SK-N-SH (cell line): Measurements from ENCODE around the gene CCHCR1. TPM values are rescaled to one million over a fixed set of nuclear protein-coding genes. Genes with fewer than 3 reads are reported as not detected.

ENCODE experiments used
- CTCF ChIA-PET: fragments of 300-600, 350-600 bp; formaldehyde crosslinking; extraction: SDS; loops from one replicate; lab custom pipeline; 2021; lab: Yijun Ruan, JAX
- POLR2A ChIA-PET: fragments of 350-600 bp; sonication (Branson Sonifier 250); formaldehyde crosslinking; extraction: SDS; loops from one replicate; lab custom pipeline; 2020; ENCODE audit warnings: antibody characterized with exemption, inconsistent platforms; lab: Yijun Ruan, JAX
- DNase-seq: peaks from one replicate; pipeline ENCODE4 v3.0.0; 2012
- H2AFZ ChIP-seq: fragments of 200-600 bp; sonication (generic); 2 replicates; pipeline ENCODE4 v1.8.1; 2016; ENCODE audit warnings: antibody characterized with exemption, mild to moderate bottlenecking, low read depth
- H3F3A ChIP-seq: fragments of 200-600 bp; sonication (generic); replicated peaks from 2 replicates; pipeline ENCODE3; 2016; ENCODE audit warnings: antibody characterized with exemption, mild to moderate bottlenecking; ENCODE audit not compliant: insufficient read depth
- H3K27ac ChIP-seq, 2 experiments: fragments of 200-500 bp in 1 of 2; fragments of 200-600 bp in 1 of 2; sonication (Bioruptor generic) in 1 of 2; sonication (generic), shearing (Covaris generic) in 1 of 2; 2 replicates each; pipeline versions ENCODE4 v1.5.1 to v1.6.1; 2014 to 2016; ENCODE audit warnings: low read depth in 2 of 2, inconsistent platforms in 1 of 2, low read length in 1 of 2, mild to moderate bottlenecking in 1 of 2, mixed read lengths in 1 of 2
- H3K27me3 ChIP-seq: fragments of 200-600 bp; sonication (generic), shearing (Covaris generic); 2 replicates; pipeline ENCODE4 v1.6.1; 2016; ENCODE audit warnings: mixed run types; ENCODE audit not compliant: insufficient read depth
- H3K36me3 ChIP-seq, 2 experiments: fragments of 200-500 bp in 1 of 2; fragments of 200-600 bp in 1 of 2; sonication (Bioruptor generic) in 1 of 2; sonication (generic) in 1 of 2; replicated peaks in 1 of 2; 2 replicates each; pipeline versions ENCODE3 to v1.5.1; 2014 to 2016; ENCODE audit warnings: low read length in 1 of 2, mild to moderate bottlenecking in 1 of 2; ENCODE audit not compliant: insufficient read depth in 2 of 2, control insufficient read depth in 1 of 2
- H3K4me1 ChIP-seq, 2 experiments: fragments of 200-500 bp in 1 of 2; fragments of 200-600 bp in 1 of 2; sonication (Bioruptor generic) in 1 of 2; sonication (generic), shearing (Covaris generic) in 1 of 2; 2 replicates each; pipeline versions ENCODE4 v1.5.1 to v1.6.1; 2014 to 2016; ENCODE audit warnings: low read depth in 1 of 2, low read length in 1 of 2, mixed run types in 1 of 2; ENCODE audit not compliant: insufficient read depth in 2 of 2, control insufficient read depth in 1 of 2
- H3K4me2 ChIP-seq: fragments of 200-600 bp; sonication (generic), shearing (Covaris generic); 2 replicates; pipeline ENCODE4 v1.6.1; 2017; ENCODE audit warnings: mixed run types
- H3K4me3 ChIP-seq, 2 experiments: fragments of 200-500 bp in 1 of 2; fragments of 200-600 bp in 1 of 2; sonication (Bioruptor generic) in 1 of 2; sonication (generic), shearing (Covaris generic) in 1 of 2; 2 replicates each; pipeline versions ENCODE4 v1.5.1 to v1.8.1; 2014 to 2016; ENCODE audit warnings: low read depth in 2 of 2, inconsistent platforms in 1 of 2, low read length in 1 of 2, mild to moderate bottlenecking in 1 of 2, mixed read lengths in 1 of 2, moderate library complexity in 1 of 2
- H3K79me2 ChIP-seq: fragments of 200-600 bp; sonication (generic); 2 replicates; pipeline ENCODE4 v1.8.1; 2017; ENCODE audit warnings: mild to moderate bottlenecking; ENCODE audit not compliant: insufficient read depth
- H3K9ac ChIP-seq: fragments of 200-600 bp; sonication (generic); 2 replicates; pipeline ENCODE4 v1.6.1; 2017; ENCODE audit warnings: mixed run types
- H3K9me2 ChIP-seq: fragments of 200-600 bp; sonication (generic); 2 replicates; pipeline ENCODE4 v1.6.1; 2017; ENCODE audit warnings: mixed run types
- H3K9me3 ChIP-seq: fragments of 200-600 bp; sonication (generic); 2 replicates; pipeline ENCODE4 v1.6.1; 2017; ENCODE audit warnings: mixed run types, mild to moderate bottlenecking, moderate library complexity
- H4K20me1 ChIP-seq: fragments of 200-600 bp; sonication (generic); 2 replicates; pipeline ENCODE4 v1.6.1; 2017; ENCODE audit warnings: mild to moderate bottlenecking, mixed run types; ENCODE audit not compliant: insufficient read depth
- CTCF ChIP-seq: fragments of 200-600 bp; sonication (generic); IDR thresholded peaks from 2 replicates; pipeline ENCODE4 v1.6.1; 2017; ENCODE audit warnings: antibody characterized with exemption, mild to moderate bottlenecking, moderate library complexity
- ELF1 ChIP-seq: IDR thresholded peaks from 2 replicates; pipeline ENCODE4 v1.4.0; 2012
- EZH2phosphoT487 ChIP-seq: fragments of 200-600 bp; sonication (generic); IDR thresholded peaks from 2 replicates; pipeline ENCODE4 v1.6.1; 2017; ENCODE audit warnings: low read depth, mixed run types, mild to moderate bottlenecking, antibody characterized with exemption, moderate library complexity, borderline replicate concordance
- GATA2 ChIP-seq: sonication (generic); formaldehyde crosslinking; IDR thresholded peaks from 2 replicates; pipeline ENCODE4 v1.5.0; 2020; ENCODE audit warnings: mild to moderate bottlenecking, missing genetic modification reagents
- MEF2A ChIP-seq: IDR thresholded peaks from 2 replicates; pipeline ENCODE4 v1.4.0; 2012; ENCODE audit warnings: low read depth, borderline replicate concordance
- MXI1 ChIP-seq: IDR thresholded peaks from 2 replicates; pipeline ENCODE4 v1.6.1; 2012; ENCODE audit warnings: mild to moderate bottlenecking, low read depth, low read length, improper control_type of control experiment
- NFIC ChIP-seq: IDR thresholded peaks from 2 replicates; pipeline ENCODE4 v1.4.0; 2012; ENCODE audit warnings: borderline replicate concordance
- NRF1 ChIP-seq: IDR thresholded peaks from 2 replicates; pipeline ENCODE4 v1.6.1; 2012; ENCODE audit warnings: low read depth, mild to moderate bottlenecking, low read length
- POLR2AphosphoS5 ChIP-seq: IDR thresholded peaks from 2 replicates; pipeline ENCODE4 v1.6.1; 2012; ENCODE audit warnings: low read depth, low read length
- REST ChIP-seq: IDR thresholded peaks from 2 replicates; pipeline ENCODE4 v1.6.1; 2012; ENCODE audit warnings: mild to moderate bottlenecking, low read depth, low read length, moderate library complexity
- SMC3 ChIP-seq: IDR thresholded peaks from 2 replicates; pipeline ENCODE4 v1.6.1; 2012; ENCODE audit warnings: low read depth, low read length, improper control_type of control experiment
- USF2 ChIP-seq: fragments of 150-350 bp; IDR thresholded peaks from 2 replicates; pipeline ENCODE4 v1.6.1; 2017; ENCODE audit warnings: antibody characterized with exemption, low read length, low read depth, borderline replicate concordance
- YY1 ChIP-seq: IDR thresholded peaks from 2 replicates; pipeline ENCODE4 v1.4.0; 2012; ENCODE audit warnings: low read depth, mild to moderate bottlenecking
- WGBS: methylation state at CpG from one replicate; pipeline ENCODE4 v1.1.6; 2017; ENCODE audit warnings: low lambda C conversion rate; 5-methylcytosine and 5-hydroxymethylcytosine counted together
- polyA plus RNA-seq, 3 experiments: library from polyadenylated mRNA; depleted of rRNA; stranded (reverse); fragments of >200 nt; gene quantifications; 2 replicates each; pipeline ENCODE4 v1.2.3, GENCODE V29; 2012

The CCHCR1 gene
- polyA plus RNA-seq, 1 of the 3 experiments (the other 2 are of a cell fraction) = 18.7 TPM

- TF ChIP-seq USF2 = no peak
Measured at GRCh38 chr6:31096656-31097055, 60.9 kb downstream of the CCHCR1 start (continued).

- DNase-seq = no peak
- no peaks in the 10 kb centered on the region for H3K36me3 ChIP-seq
- peaks cover 8 to 13% of the 10 kb centered on the region in 2 experiments; a peak in 2 of 4 replicates for H3K4me1 ChIP-seq
- no peak overlapping the region for H3K9ac ChIP-seq
- no peaks in the 10 kb centered on the region for H3K9me2 ChIP-seq
- no peak overlapping the region for H3K4me2 ChIP-seq
- CTCF ChIA-PET = interaction anchor here (1.2 to 1.7 kb wide), 3 partner anchors 9 to 269 kb away, joined by 3 to 12 read pairs (median 3); no protein-coding TSS in a partner anchor
- no peaks in the 10 kb centered on the region for H3K9me3 ChIP-seq
- no peaks in the 10 kb centered on the region; the same call in 1 of the 2 replicates for H3K79me2 ChIP-seq
- TF ChIP-seq REST (no peak), NRF1 (no peak), YY1 (no peak), MEF2A (no peak), GATA2 (no peak), USF2 (no peak), SMC3 (no peak), CTCF (no peak), NFIC (no peak), ELF1 (no peak), MXI1 (no peak), EZH2phosphoT487 (no peak), POLR2AphosphoS5 (no peak)
- no peaks in the 10 kb centered on the region for H4K20me1 ChIP-seq
- H3F3A ChIP-seq = peaks cover 16% of the 10 kb centered on the region
- no peak overlapping the region for H2AFZ ChIP-seq
- no peak overlapping the region for H3K27ac ChIP-seq
- WGBS = 61% methylated on average over 3 of the region's 3 CpGs
- no peak overlapping the region for H3K4me3 ChIP-seq
- no peaks in the 10 kb centered on the region for H3K27me3 ChIP-seq
- POLR2A ChIA-PET = no interaction called here
Measured at GRCh38 chr6:31096215-31096614, 61.4 kb downstream of the CCHCR1 start.
